ENCODE data around the gene NCKAP5. TPM values are rescaled to one million over a fixed set of nuclear protein-coding genes. Genes with fewer than 3 reads are reported as not detected.

NCKAP5 gene
- total RNA-seq, 4 donors from 2014 or later = 2.7 to 11.7 (median 5.6) TPM

DNA sequence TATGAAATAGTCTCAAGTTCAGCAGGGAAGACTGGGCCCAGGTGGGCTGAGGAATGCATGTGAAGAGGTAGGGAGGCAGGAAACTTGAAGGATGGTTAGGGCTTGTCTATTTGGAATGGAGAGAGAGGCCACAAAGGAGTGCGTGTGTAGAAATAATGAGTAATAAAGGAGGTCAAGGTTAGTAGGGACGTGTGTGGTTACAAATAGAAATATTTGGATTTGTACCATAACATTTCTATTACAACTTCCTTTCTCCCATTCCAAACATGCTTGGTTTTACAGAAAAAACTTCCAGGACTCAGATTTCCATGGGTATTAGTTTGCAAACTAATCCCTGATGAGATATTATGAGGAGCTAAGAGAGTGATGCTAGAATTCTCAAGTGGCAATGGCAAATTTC lies 280.6 kb downstream of the NCKAP5 start:
- Histone ChIP-seq H3K36me3 (no peaks in the 10 kb centered on the region), H3K9me3 (no peaks in the 10 kb centered on the region), H3K27ac (no peak overlapping the region), H3K4me3 (no peak overlapping the region), H3K27me3 (no peaks in the 10 kb centered on the region), H3K4me1 (no peaks in the 10 kb centered on the region)
- TF ChIP-seq CTCF (IDR thresholded peaks at IDR 0.05) (no peak), POLR2A (IDR thresholded peaks at IDR 0.05) (no peak), EP300 (IDR thresholded peaks at IDR 0.05) (no peak)
- 43 to 44% methylated on average over 2 of the region's 2 CpGs for WGBS, 2 donors
- DNase-seq (ENCODE audit: low spot score in 2 of 2) = no peak

DNA sequence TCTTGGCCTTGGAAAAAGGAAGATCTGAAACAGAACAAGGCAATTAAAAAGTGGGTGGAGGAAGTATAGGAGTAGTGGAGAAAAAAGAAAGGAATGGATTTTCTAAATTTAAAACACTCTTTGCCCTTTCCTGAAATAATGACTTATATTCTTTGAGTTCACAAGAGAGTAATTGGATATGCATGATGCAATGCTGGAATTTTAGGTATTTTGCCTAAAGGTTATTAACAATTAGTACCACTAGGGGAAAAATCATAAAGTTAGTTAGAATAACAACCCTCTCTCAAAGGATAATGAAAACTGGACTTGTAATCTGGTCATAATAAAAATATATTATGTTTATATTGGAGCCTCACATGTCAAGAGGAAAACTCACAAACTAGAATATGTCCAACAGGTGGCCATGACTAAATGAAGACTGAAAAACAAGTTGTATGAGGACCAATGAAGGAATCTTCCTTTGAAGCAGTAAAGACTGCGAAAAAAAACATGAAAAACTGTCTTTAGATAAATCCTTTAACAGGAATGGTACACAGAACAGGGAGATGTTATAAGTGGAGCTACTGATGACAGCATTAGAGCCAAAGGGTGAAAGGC lies 281.8 kb downstream of the NCKAP5 start:
- TF ChIP-seq CTCF (IDR thresholded peaks at IDR 0.05) (no peak), EP300 (IDR thresholded peaks at IDR 0.05) (no peak), POLR2A (IDR thresholded peaks at IDR 0.05) (no peak)
- H3K4me3 ChIP-seq = no peak overlapping the region
- no peaks in the 10 kb centered on the region for H3K36me3 ChIP-seq
- no peaks in the 10 kb centered on the region for H3K4me1 ChIP-seq
- no peak overlapping the region for H3K27ac ChIP-seq
- no peaks in the 10 kb centered on the region for H3K9me3 ChIP-seq
- 83 to 90% methylated on average over 1 of the region's 1 CpG for WGBS, 2 donors
- DNase-seq (ENCODE audit: low spot score in 2 of 2) = no peak
- H3K27me3 ChIP-seq = no peaks in the 10 kb centered on the region

DNA sequence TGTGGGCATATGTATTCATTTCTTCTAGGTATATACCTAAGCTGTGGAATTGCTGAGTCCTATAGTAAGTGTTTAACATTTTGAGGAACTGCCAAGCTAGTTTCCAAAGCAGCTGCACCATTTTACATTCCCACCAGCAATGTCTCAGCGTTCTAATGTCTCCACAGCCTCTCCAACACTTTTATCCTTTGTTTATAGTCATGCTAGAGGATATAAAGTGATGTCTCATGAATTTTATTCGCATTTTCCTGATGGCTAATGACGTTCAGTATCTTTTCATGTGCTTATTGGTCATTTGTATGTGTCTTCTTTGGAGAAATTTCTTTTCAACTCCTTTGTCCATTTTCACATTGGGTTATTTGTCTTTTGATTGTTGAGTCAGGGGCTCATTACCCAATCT lies 295.2 kb downstream of the NCKAP5 start:
- DNase-seq (ENCODE audit: low spot score in 2 of 2) = no peak
- WGBS, 2 donors = 63 to 68% methylated on average over 3 of the region's 3 CpGs
- TF ChIP-seq CTCF (IDR thresholded peaks at IDR 0.05) (no peak), EP300 (IDR thresholded peaks at IDR 0.05) (no peak), POLR2A (IDR thresholded peaks at IDR 0.05) (no peak)
- Histone ChIP-seq H3K4me3 (no peak overlapping the region), H3K4me1 (no peaks in the 10 kb centered on the region), H3K9me3 (peaks cover 0 to 2% (median 0%) of the 10 kb centered on the region in 4 donors), H3K27ac (no peak overlapping the region), H3K27me3 (no peaks in the 10 kb centered on the region), H3K36me3 (no peaks in the 10 kb centered on the region)

DNA sequence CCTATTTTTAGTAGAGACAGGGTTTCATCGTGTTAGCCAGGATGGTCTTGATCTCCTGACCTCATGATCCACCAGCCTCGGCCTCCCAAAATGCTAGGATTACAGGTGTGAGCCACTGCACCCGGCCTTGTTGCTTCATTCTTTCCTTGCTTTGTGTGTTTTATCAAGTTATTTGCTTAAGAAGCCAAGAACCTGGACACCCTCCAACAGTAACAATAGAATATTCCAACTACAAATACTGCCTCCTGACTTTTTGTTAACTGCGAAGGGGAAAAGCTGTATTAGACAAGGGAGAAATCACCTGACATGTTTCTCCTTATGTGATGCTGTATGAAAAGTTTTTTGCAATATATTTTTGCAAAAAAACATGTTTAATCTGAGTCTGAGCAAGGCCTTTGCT lies 297.2 kb downstream of the NCKAP5 start:
- Histone ChIP-seq H3K4me1 (peaks cover 0 to 14% (median 0%) of the 10 kb centered on the region in 4 donors), H3K36me3 (no peaks in the 10 kb centered on the region), H3K27me3 (peaks cover 0 to 6% of the 10 kb centered on the region in 2 donors), H3K4me3 (no peak overlapping the region), H3K9me3 (no peaks in the 10 kb centered on the region), H3K27ac (no peak overlapping the region)
- WGBS, 2 donors = 60 to 72% methylated on average over 4 of the region's 4 CpGs
- no peak for TF ChIP-seq CTCF (IDR thresholded peaks at IDR 0.05)
- TF ChIP-seq POLR2A (IDR thresholded peaks at IDR 0.05) = no peak
- TF ChIP-seq EP300 (IDR thresholded peaks at IDR 0.05) = no peak
- no peak for DNase-seq (ENCODE audit: low spot score in 2 of 2)

- TF ChIP-seq CTCF (IDR thresholded peaks at IDR 0.05) = no peak
- no peak for TF ChIP-seq EP300 (IDR thresholded peaks at IDR 0.05)
- TF ChIP-seq POLR2A (IDR thresholded peaks at IDR 0.05) = no peak
- 90 to 95% methylated on average over 5 of the region's 5 CpGs for WGBS, 2 donors
- Histone ChIP-seq H3K27ac (no peak overlapping the region), H3K27me3 (peaks cover 0 to 11% of the 10 kb centered on the region in 2 donors), H3K36me3 (no peaks in the 10 kb centered on the region), H3K4me1 (peaks cover 0 to 19% (median 0%) of the 10 kb centered on the region in 4 donors), H3K9me3 (no peaks in the 10 kb centered on the region), H3K4me3 (no peak overlapping the region)
- no peak for DNase-seq (ENCODE audit: low spot score in 2 of 2)
Measured at GRCh38 chr2:133270550-133270949, 297.7 kb downstream of the NCKAP5 start.
